GM18907 (cell line): ENCODE results near the gene COX19.

Experiments
- ATAC-seq: cut with Tn5 transposase; IDR thresholded peaks from one replicate; pipeline ENCODE4 v1.9.1; 2021; ENCODE audit warnings: mild to moderate bottlenecking, moderate library complexity; ENCODE audit not compliant: unreplicated experiment

Gene COX19

DNA sequence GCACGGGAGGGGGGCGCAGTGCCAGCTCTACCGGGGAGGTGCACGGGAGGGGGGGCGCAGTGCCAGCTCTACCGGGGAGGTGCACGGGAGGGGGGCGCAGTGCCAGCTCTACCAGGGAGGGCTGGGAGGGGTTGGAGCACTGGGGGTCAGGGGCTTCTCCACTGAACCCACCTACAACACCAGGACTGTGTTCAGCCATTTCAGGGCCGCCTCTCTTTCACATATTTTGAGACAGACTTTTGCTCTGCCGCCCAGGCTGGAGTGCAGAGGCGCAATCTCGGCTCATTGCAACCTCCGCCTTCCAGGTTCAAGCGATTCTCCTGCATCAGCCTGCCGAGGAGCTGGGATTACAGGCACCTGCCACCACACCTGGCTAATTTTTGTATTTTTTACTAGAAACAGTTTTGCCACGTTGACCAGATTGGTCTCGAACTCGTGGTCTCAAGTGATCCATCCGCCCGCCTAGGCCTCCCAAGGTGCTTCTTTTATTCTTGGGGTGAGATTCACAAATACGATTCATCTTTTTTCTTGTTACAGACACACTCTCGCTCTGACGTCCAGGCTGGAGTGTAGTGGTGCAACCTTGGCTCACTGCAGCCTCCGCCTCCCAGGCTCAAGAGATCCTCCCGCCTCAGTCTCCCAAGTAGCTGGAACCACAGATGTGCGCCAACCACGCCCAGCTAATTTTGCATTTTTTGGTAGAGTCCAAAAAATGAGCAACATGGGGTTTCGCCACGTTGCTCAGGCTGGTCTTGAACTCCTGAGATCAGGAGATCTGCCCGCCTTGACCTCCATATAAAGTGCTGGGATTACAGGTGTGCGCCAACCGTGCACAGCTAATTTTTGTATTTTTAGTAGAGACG is 57.9 kb downstream of the COX19 start:
- no peak for ATAC-seq

DNA sequence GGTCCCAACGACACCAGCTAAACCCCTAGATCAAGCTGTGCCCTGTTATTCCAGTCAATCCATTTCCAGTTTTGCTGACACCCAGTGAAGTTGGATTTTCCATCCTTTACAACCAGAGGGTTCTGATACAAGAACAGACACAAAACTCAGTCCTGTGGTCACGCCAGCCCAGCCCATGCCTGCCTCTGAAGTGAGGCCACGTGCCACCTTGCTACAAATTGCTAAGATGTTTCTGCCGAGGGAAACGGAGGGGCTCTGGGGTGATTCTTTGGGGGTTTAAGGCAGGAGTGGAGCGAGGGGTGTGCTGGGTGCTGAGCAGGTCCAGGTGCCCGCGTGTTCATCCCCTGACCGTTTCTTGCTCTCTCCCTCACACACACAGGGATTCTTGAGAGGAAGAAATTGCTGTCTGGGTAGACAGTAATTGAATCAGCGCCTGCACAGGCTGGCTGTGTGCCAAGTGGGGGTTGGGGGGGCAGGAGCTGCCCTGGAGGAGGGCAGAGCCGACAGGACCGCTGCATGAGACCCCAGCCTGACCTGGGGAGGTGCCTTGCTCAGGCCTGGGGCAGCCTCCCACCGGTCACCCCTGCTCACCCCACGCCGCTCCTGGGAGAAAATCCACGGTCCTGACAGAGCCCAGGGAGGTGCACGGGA is 58.9 kb downstream of the COX19 start:
- ATAC-seq, result no peak
